Activated CD4-positive, alpha-beta T cell treated with anti-CD3 and anti-CD28 coated beads, Interleukin-2, amount 10 ng/mL, durations not matched to agents 24 days and 14 days (primary cell): ENCODE measurements around the gene CD86. TPM values are rescaled to one million over a fixed set of nuclear protein-coding genes. Genes with fewer than 3 reads are reported as not detected.
"Not testable (repeated sequence)": the region's sequence is repeated elsewhere in the genome, so short reads cannot be mapped to it uniquely, and the experiment has no call there.

Experiments used
- DNase-seq: peaks from one replicate; pipeline ENCODE4 v3.0.0; 2022
- H3K27ac Mint-ChIP-seq: one replicate; pipeline ENCODE4 v1.8.0; 2022; ENCODE audit warnings: mild to moderate bottlenecking, mixed read lengths
- H3K27me3 Mint-ChIP-seq: one replicate; pipeline ENCODE4 v1.8.0; 2022; ENCODE audit warnings: mixed read lengths
- H3K36me3 Mint-ChIP-seq: one replicate; pipeline ENCODE4 v1.8.0; 2022; ENCODE audit warnings: low read depth, mild to moderate bottlenecking, mixed read lengths
- H3K4me1 Mint-ChIP-seq: one replicate; pipeline ENCODE4 v1.8.0; 2021; ENCODE audit warnings: mixed read lengths
- H3K4me3 Mint-ChIP-seq: one replicate; pipeline ENCODE4 v1.8.0; 2022; ENCODE audit warnings: mild to moderate bottlenecking, moderate library complexity, mixed read lengths
- H3K9me3 Mint-ChIP-seq: one replicate; pipeline ENCODE4 v1.8.0; 2021; ENCODE audit warnings: mixed read lengths
- intact Hi-C: fragments of 100-400 bp; cut with micrococcal nuclease; formaldehyde crosslinking; loops from one replicate; pipeline ENCODE4 v1.15.1; 2023
- total RNA-seq: library from RNA; stranded (reverse); gene quantifications from 2 replicates; pipeline ENCODE4 v1.2.3, GENCODE V29; 2022

Gene CD86
- total RNA-seq, 1 donor from 2014 or later: 1.4 TPM

DNA sequence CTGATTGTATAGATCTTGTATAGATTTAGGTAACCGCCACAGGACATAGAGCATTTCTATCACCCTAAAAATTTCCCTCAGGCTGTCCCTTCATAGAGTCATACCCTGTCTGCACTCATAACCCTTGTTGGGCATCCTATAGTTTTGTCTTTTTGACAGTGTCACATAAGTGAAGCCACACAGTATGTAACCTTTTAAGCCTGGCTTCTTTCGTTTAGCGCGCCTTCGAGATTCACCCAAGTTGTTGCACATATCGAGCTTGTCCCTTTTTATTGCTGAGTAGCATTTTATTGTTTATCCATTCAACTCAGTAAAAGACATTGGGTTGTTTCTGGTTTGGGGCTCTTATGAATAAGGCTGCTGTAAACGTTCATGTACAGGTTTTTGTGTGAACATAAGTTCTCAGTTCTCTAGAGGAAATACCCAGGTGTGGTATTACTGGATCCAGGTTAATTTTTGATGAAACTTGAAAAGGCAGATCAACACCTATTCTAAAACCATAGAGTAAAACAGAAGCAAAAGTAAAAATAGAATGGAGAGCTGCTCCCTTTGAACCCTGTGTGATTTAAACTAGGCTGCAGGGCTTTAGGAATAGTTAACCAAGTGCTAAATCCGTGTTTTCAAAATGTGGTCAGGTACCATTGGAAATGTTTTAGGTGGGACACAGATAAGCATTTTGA lies 49.5 kb downstream of the CD86 start:
- Mint-ChIP-seq H3K4me3 (no peak overlapping the region), H3K27me3 (peaks cover 4% of the 10 kb centered on the region), H3K36me3 (no peaks in the 10 kb centered on the region), H3K4me1 (peaks cover 37% of the 10 kb centered on the region), H3K27ac (peak overlapping the region; percentile 72), H3K9me3 (no peaks in the 10 kb centered on the region)
- intact Hi-C loops: loop anchor here (1.0 to 5.0 kb wide), 6 partner anchors 92 to 378 kb away; partner anchors contain the start of genes EAF2, GOLGB1 and IQCB1
- peak; percentile 56 for DNase-seq

DNA sequence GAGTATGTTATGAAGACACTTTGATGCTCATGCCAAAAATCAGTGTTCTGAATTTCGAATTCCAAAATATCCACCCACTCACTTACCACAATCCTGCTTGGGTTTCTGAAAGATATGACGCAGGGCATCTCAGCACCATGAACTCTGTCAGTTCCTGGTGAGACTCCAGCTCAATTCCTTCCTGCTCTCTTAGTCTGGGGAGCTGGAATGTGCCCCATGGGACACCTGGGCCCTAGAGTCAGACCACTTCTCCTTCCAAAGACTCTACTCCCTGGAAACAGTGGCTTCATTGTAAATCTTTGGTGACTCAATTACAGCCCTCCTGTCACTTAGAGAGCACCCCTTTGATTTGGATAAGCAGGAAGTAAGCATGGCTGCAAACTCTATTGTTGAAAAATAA lies 50.5 kb downstream of the CD86 start:
- intact Hi-C loops: no loop called here
- H3K9me3 Mint-ChIP-seq: no peaks in the 10 kb centered on the region
- DNase-seq: peak; percentile 46
- no peak overlapping the region for H3K4me3 Mint-ChIP-seq
- H3K4me1 Mint-ChIP-seq: peaks cover 37% of the 10 kb centered on the region
- peaks cover 9% of the 10 kb centered on the region for H3K27me3 Mint-ChIP-seq
- H3K36me3 Mint-ChIP-seq: no peaks in the 10 kb centered on the region
- H3K27ac Mint-ChIP-seq: no peak overlapping the region

DNA sequence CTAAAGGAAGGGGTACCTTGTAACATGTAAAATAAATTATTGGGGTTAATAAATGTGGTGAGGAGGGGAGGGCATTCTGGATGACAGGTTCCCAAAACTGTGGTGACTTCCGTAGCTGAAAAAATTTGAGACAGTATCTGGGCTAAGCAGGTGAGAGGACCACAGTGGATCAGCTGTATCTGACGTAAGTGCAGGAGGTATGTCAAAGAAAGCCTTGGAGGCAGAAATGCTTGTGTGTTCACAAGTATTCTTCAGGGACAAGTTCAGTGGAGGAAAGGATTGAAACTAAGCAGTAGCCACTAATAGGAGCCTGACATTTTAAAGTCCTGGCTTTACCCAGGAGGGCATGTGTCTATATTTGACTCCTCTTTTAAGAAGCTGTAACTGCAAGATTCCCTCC lies 52.0 kb downstream of the CD86 start:
- Mint-ChIP-seq H3K4me1 (peaks cover 22% of the 10 kb centered on the region), H3K27me3 (peaks cover 21% of the 10 kb centered on the region), H3K4me3 (no peak overlapping the region), H3K36me3 (peaks cover 2% of the 10 kb centered on the region), H3K27ac (no peak overlapping the region), H3K9me3 (peaks cover 4% of the 10 kb centered on the region)
- intact Hi-C loops: no loop called here
- no peak for DNase-seq

DNA sequence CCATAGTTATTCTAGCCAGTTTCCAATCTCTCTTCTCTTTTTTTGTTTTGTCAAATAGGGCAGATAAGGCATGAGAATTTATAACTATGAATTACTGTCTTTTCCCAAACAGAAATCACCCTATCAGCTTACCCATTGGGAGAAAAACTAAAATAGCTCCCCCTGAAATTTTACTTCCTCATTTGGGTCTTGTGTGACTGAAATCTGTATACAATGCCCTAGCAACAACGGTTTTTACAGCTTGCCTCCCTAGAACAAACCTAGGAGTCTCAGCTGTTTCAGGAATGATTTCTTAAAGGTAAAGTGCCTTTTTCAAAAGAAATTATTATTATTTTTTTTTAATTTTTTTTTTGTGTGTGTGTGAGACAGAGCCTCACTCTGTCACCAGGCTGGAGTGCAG lies 56.8 kb downstream of the CD86 start:
- intact Hi-C loops: no loop called here
- no peak overlapping the region for H3K27ac Mint-ChIP-seq
- peaks cover 26% of the 10 kb centered on the region for H3K27me3 Mint-ChIP-seq
- peaks cover 4% of the 10 kb centered on the region for H3K9me3 Mint-ChIP-seq
- peaks cover 2% of the 10 kb centered on the region for H3K36me3 Mint-ChIP-seq
- no peak for DNase-seq
- H3K4me3 Mint-ChIP-seq: no peak overlapping the region
- H3K4me1 Mint-ChIP-seq: no peaks in the 10 kb centered on the region

DNA sequence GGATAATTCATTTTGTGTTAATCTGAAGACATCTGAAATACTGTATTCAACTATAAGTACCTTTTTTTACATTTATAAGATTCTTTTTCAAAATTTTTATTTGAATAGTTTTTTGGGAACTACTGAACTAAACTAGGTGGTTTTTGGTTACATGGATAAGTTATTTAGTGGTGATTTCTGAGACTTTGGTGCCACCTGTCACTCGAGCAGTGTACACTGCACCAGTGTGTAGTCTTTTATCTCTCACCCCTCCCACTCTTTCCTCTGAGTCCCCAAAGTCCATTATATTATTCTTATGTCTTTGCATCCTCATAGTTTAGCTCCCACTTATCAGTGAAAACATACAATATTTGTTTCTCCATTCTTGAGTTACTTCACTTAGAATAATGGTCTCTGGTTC lies 57.6 kb downstream of the CD86 start:
- peaks cover 28% of the 10 kb centered on the region for H3K27me3 Mint-ChIP-seq
- H3K4me1 Mint-ChIP-seq: no peaks in the 10 kb centered on the region
- peaks cover 4% of the 10 kb centered on the region for H3K9me3 Mint-ChIP-seq
- no peak overlapping the region for H3K4me3 Mint-ChIP-seq
- H3K27ac Mint-ChIP-seq: no peak overlapping the region
- peaks cover 2% of the 10 kb centered on the region for H3K36me3 Mint-ChIP-seq
- intact Hi-C loops: no loop called here
- DNase-seq: no peak

DNA sequence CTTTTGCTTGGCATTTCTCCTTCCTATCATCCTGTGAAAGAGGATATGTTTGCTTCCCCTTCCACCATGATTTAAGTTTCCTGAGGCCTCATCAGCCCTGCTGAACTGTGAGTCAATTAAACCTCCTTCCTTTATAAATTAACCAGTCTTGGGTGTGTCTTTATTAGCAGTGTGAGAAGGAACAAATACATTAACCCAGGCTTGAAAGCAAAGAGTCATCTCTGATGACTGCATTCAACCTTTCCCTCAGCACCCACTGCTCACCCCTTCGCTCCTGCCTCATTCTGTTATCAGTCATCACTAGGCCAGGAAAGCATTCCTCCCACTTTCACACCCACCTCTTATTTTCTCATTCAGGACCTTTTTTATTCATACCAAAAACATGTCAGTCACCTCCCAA lies 68.7 kb downstream of the CD86 start:
- peaks cover 35% of the 10 kb centered on the region for H3K9me3 Mint-ChIP-seq
- H3K27ac Mint-ChIP-seq: peak overlapping the region; percentile 3
- peaks cover 27% of the 10 kb centered on the region for H3K27me3 Mint-ChIP-seq
- peaks cover 2% of the 10 kb centered on the region for H3K36me3 Mint-ChIP-seq
- H3K4me3 Mint-ChIP-seq: no peak overlapping the region
- H3K4me1 Mint-ChIP-seq: peaks cover 8% of the 10 kb centered on the region
- no peak for DNase-seq
- intact Hi-C loops: loop anchor here (2.0 kb wide), 1 partner anchor 21 kb away; no protein-coding TSS in a partner anchor

DNA sequence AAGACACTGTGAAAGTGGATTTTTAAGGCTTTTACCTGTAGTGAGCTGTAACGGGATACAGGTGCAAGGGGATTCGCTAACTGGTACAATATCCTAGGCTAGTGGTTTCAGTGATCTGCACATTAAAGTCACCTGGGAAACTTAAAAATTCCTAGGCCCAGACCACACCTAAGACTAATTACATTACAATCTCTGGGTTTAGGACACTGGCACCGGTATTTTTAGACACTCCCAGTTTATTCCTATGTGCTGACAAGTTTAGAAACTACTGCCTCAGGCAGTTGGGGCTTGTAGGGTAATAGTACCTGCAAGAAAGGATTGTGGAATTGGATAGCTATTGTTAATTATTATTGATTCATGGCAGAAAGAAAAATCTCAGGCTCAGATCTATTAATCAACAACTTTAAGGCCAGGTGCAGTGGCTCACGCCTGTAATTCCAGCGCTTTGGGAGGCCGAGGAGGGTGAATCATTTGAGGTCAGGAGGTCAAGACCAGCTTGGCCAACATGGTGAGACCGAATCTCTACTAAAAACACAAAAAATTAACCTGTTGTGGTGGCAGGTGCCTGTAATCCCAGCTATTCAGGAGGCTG lies 77.9 kb downstream of the CD86 start:
- H3K9me3 Mint-ChIP-seq: peaks cover 7% of the 10 kb centered on the region
- intact Hi-C loops: no loop called here
- H3K4me3 Mint-ChIP-seq: no peak overlapping the region
- no peaks in the 10 kb centered on the region for H3K4me1 Mint-ChIP-seq
- peaks cover 2% of the 10 kb centered on the region for H3K36me3 Mint-ChIP-seq
- H3K27ac Mint-ChIP-seq: no peak overlapping the region
- H3K27me3 Mint-ChIP-seq: peaks cover 21% of the 10 kb centered on the region
- DNase-seq: no peak

DNA sequence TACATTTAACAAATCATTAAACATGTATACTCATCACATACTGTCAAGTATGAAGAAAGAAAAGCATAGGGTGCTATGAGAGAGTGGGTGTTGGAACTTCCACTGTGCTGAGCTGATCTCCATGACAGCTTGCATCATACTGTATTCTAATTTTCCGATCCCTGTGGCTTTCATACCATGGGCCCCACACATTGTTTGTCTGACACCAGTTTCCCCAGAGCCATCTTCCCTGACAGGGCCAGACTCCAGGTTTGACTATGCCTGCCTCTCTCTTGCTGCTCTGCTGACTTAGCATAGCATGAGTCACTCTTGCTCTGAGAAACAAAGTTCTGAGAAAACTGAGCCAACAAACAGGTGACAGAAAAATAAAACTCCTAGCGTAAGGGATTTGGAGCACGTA lies 91.3 kb downstream of the CD86 start:
- H3K27me3 Mint-ChIP-seq: peaks cover under 1% of the 10 kb centered on the region
- intact Hi-C loops: loop anchor here (1.0 to 5.0 kb wide), 8 partner anchors 44 to 411 kb away; partner anchors contain the start of genes FAM162A and GOLGB1
- DNase-seq: peak; percentile 85
- peak overlapping the region; percentile 19 for H3K4me3 Mint-ChIP-seq
- peaks cover 19% of the 10 kb centered on the region for H3K4me1 Mint-ChIP-seq
- peak overlapping the region; percentile 91 for H3K27ac Mint-ChIP-seq
- H3K36me3 Mint-ChIP-seq: peaks cover 2% of the 10 kb centered on the region
- H3K9me3 Mint-ChIP-seq: peaks cover 6% of the 10 kb centered on the region

DNA sequence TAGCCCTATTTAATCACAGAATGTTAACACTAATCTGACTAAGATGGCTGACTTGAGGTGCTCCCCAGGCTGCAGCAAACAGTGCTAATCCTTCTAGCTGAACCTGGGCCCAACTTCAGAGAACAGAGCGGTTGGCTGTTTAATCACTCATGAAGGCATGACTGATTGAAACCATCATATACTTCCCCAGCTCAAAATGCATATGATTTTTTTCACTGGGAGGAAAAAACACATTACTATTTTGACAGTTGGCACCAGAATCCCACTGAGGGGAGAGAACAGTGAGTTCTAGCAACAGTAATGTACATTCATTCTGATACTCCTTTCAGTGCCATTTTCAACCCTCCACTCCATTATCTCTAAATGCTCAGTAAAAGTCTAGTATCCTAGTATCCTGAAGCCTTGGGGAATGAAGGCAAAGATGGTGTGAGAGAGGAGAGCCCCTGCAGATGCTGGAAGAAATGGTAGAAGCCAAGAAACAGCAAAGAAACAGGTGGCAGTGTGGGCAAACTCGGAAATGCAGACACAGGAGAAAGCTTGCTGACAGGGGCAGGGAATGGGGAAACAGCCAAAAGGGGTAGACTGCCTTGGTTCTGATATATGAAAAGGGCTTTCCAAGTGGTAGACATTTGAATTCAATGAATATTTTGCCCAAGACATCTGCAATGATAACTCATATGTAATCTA lies 93.9 kb downstream of the CD86 start:
- H3K27me3 Mint-ChIP-seq: no peaks in the 10 kb centered on the region
- H3K4me3 Mint-ChIP-seq: no peak overlapping the region
- intact Hi-C loops: loop anchor here (5.0 kb wide), 1 partner anchor 402 kb away; the partner anchor contains the start of gene GOLGB1
- peaks cover 2% of the 10 kb centered on the region for H3K36me3 Mint-ChIP-seq
- peak overlapping the region; percentile 49 for H3K27ac Mint-ChIP-seq
- H3K4me1 Mint-ChIP-seq: peaks cover 19% of the 10 kb centered on the region
- DNase-seq: no peak
- peaks cover 10% of the 10 kb centered on the region for H3K9me3 Mint-ChIP-seq

DNA sequence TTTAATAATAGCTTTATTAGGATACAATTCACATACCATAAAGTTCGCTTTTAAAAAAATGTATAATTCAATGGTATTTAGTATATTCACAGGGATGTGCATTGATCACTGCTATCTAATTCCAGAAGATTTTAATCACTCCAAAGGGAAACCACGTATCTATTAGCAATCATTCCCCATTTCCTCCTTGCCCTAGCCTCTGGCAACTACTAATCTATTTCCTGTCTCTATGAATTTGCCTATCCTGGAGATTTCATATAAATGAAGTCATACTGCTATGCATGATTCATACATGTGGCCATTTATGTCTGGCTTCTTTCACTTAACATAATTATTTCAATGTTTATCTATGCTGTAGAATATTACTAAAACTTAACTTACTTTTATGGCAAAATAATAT lies 96.3 kb downstream of the CD86 start:
- no peak overlapping the region for H3K27ac Mint-ChIP-seq
- no peak for DNase-seq
- H3K9me3 Mint-ChIP-seq: peaks cover 27% of the 10 kb centered on the region
- H3K4me3 Mint-ChIP-seq: no peak overlapping the region
- H3K4me1 Mint-ChIP-seq: peaks cover 18% of the 10 kb centered on the region
- intact Hi-C loops: no loop called here
- peaks cover 3% of the 10 kb centered on the region for H3K36me3 Mint-ChIP-seq
- no peaks in the 10 kb centered on the region for H3K27me3 Mint-ChIP-seq

DNA sequence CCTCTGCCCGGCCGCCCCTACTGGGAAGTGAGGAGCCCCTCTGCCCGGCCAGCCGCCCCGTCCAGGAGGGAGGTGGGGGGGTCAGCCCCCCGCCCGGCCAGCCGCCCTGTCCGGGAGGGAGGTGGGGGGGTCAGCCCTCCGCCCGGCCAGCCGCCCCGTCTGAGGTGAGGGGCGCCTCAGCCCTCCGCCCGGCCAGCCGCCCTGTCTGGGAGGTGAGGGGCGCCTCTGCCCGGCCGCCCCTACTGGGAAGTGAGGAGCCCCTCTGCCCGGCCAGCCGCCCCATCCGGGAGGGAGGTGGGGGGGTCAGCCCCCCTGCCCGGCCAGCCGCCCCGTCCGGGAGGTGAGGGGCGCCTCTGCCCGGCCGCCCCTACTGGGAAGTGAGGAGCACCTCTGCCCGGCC lies 109.8 kb downstream of the CD86 start:
- H3K36me3 Mint-ChIP-seq, H3K4me1 Mint-ChIP-seq, intact Hi-C loops, H3K4me3 Mint-ChIP-seq, DNase-seq, H3K27ac Mint-ChIP-seq: not testable (repeated sequence)
- Mint-ChIP-seq H3K9me3 (peaks cover 12% of the 10 kb centered on the region), H3K27me3 (peaks cover 12% of the 10 kb centered on the region)

DNA sequence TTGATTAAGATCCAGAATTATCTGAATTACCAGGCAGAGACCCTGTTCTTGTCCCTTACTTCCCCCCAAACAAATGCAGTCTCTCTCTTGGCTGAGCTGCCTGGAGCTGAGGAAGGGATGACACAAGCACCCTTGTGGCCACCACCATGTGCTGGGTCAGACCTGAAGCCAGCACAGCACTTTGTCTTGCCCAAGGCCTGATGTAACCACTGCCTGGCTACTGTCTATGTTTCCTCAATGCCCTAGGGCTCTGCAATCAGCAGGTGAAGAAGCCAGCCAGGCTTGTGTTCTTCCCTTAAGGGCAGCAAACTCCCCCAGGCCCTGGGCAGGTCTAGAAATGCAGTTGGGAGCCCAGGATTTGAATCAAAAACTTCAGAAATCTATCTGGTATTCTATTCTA lies 112.5 kb downstream of the CD86 start:
- Mint-ChIP-seq H3K36me3 (no peaks in the 10 kb centered on the region), H3K4me1 (no peaks in the 10 kb centered on the region), H3K9me3 (peaks cover 8% of the 10 kb centered on the region), H3K27me3 (peaks cover 5% of the 10 kb centered on the region), H3K27ac (no peak overlapping the region), H3K4me3 (no peak overlapping the region)
- intact Hi-C loops: no loop called here
- DNase-seq: no peak

DNA sequence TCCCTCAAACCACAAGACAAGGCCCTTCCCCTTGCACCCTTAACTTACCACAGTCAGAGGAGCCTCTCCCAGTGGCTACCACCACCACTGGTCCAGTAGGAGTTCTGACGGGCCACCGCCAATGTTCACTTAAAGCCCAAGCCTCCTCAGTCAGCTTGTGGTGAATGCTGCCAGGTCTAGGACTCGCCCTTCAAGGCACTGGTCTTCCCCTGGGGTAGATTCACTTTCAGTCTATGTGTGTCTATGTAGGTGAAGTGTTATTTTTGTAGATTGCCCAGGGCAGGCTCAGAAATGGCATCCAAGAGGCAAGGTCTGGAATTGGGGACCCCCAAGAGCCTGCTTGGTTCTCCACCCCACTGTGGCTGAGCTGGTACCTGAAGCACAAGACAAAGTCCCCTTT lies 112.9 kb downstream of the CD86 start:
- no peak for DNase-seq
- Mint-ChIP-seq H3K36me3 (no peaks in the 10 kb centered on the region), H3K4me1 (no peaks in the 10 kb centered on the region), H3K4me3 (no peak overlapping the region), H3K27me3 (peaks cover 8% of the 10 kb centered on the region), H3K27ac (no peak overlapping the region), H3K9me3 (peaks cover 10% of the 10 kb centered on the region)
- intact Hi-C loops: no loop called here

DNA sequence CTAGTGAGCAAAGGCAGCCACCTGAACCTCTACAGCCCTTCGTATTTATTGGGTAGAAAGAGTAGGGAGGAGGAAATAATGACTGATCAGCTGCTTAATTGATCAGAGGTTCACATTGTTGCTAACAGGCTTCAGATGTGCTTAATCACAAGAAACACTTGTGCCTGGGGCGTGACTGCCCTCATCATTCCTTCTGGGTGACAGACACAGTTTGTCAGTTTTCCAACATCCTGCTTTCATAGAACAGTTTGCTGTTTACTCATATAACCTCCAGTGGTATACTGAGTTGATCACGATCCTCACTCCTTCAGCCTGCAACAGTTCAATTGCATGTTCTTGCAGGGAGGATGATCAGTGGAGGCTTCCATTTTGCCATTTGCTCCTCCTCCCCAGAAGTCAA lies 114.7 kb downstream of the CD86 start:
- Mint-ChIP-seq H3K27ac (no peak overlapping the region), H3K4me1 (no peaks in the 10 kb centered on the region), H3K4me3 (no peak overlapping the region), H3K27me3 (peaks cover 8% of the 10 kb centered on the region), H3K9me3 (peaks cover 10% of the 10 kb centered on the region), H3K36me3 (no peaks in the 10 kb centered on the region)
- peak; percentile 34 for DNase-seq
- intact Hi-C loops: no loop called here
